Measurements from ENCODE around the gene ADGRD2. TPM values are rescaled to one million over a fixed set of nuclear protein-coding genes. Genes with fewer than 3 reads are reported as not detected.

ADGRD2 gene
- total RNA-seq, 1 experiment from 2014 or later, result not detected

GRCh38 chr9:124498040-124498439 is 47.8 kb downstream of the ADGRD2 start:
- no peak overlapping the region for H3K27ac ChIP-seq (ENCODE audit: low read depth, low read length, poor library complexity, severe bottlenecking)
- ChIA-PET CTCF (no interaction called here), POLR2A (ENCODE audit: low non-redundant PET) (no interaction called here)
- no peaks in the 10 kb centered on the region for H3K36me3 ChIP-seq (ENCODE audit: insufficient read depth, low read length, poor library complexity, severe bottlenecking)
- no peak overlapping the region for H3K4me3 ChIP-seq (ENCODE audit: low read depth, low read length, poor library complexity, severe bottlenecking)
- H3K9me3 ChIP-seq (ENCODE audit: low read depth, low read length, poor library complexity, severe bottlenecking), result no peaks in the 10 kb centered on the region
- intact Hi-C loops (cut with micrococcal nuclease; ENCODE audit: unreplicated experiment), result no loop called here
- BruUV-seq (replicated peaks), result no TSS peak
- peaks cover 22% of the 10 kb centered on the region for H3K27me3 ChIP-seq (replicated peaks; ENCODE audit: insufficient read depth, low read depth, low read length, poor library complexity)
- H3K4me1 ChIP-seq (ENCODE audit: insufficient read depth, low read length, poor library complexity, severe bottlenecking), result no peaks in the 10 kb centered on the region
- TF ChIP-seq EZH2 (IDR thresholded peaks at IDR 0.05; ENCODE audit: borderline replicate concordance, low read depth, low read length, poor library complexity, severe bottlenecking) (no peak), CTCF (conservative IDR thresholded peaks at IDR 0.05; ENCODE audit: low read depth, low read length) (no peak)
- no peak for DNase-seq (ENCODE audit: low spot score)

DNA sequence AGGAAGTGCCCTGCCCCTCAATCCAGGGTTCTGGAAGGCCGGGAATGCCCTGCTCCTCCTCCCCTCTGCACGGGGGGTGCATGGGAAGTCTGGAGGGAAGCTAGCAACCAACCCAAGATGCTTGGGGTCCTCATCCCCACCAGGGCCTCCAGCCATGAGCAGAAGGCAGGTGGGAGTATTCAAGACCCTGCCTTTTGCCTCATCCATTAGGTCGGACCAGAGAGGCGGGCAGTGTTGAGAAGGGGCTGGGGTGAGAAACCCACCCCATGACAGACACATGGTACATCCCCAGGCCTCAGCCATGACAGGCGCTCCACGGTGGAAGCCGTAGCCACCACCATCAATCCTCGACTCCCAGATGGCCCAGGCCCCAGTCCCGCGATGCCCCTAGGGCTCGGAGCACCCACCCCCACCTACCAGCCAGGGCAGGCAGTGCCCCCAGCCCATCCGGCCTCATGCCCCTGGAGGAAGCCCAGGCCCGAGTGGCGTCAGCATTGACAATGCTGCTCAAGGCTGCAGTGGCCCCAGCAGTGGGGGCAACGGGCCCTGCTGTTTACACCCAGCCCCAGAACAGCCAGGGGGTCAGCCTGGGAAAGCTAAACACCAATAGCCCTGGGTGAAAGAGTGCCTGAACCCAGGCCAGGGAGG is 48.4 kb downstream of the ADGRD2 start:
- DNase-seq (ENCODE audit: low spot score), result no peak
- ChIA-PET POLR2A (ENCODE audit: low non-redundant PET) (no interaction called here), CTCF (no interaction called here)
- Histone ChIP-seq H3K27me3 (replicated peaks; ENCODE audit: insufficient read depth, low read depth, low read length, poor library complexity) (peaks cover 27% of the 10 kb centered on the region), H3K4me1 (ENCODE audit: insufficient read depth, low read length, poor library complexity, severe bottlenecking) (no peaks in the 10 kb centered on the region), H3K27ac (ENCODE audit: low read depth, low read length, poor library complexity, severe bottlenecking) (no peak overlapping the region), H3K9me3 (ENCODE audit: low read depth, low read length, poor library complexity, severe bottlenecking) (no peaks in the 10 kb centered on the region), H3K36me3 (ENCODE audit: insufficient read depth, low read length, poor library complexity, severe bottlenecking) (no peaks in the 10 kb centered on the region), H3K4me3 (ENCODE audit: low read depth, low read length, poor library complexity, severe bottlenecking) (no peak overlapping the region)
- no TSS peak for BruUV-seq (replicated peaks)
- intact Hi-C loops (cut with micrococcal nuclease; ENCODE audit: unreplicated experiment), result no loop called here
- TF ChIP-seq EZH2 (IDR thresholded peaks at IDR 0.05; ENCODE audit: borderline replicate concordance, low read depth, low read length, poor library complexity, severe bottlenecking), result no peak
- no peak for TF ChIP-seq CTCF (conservative IDR thresholded peaks at IDR 0.05; ENCODE audit: low read depth, low read length)

DNA sequence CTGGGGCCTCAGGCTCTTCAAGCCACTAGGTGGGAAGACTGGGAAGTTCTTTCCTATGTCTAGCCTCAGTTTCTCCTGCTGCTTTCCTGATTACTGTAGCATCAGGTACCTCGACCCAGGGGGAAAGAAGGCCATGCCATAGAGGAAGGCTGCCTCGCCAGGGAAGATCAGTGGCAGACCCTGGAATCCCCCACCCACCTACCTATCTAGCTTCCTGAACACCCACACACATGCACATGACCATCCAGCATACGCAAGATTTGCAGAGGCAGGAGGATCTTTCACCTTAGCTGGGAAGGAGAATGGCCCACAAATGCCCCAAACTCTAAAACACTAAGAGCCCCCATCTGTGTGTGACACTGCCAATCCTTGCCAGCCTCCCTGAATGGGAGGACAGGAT is 49.0 kb downstream of the ADGRD2 start:
- no peak overlapping the region for H3K4me3 ChIP-seq (ENCODE audit: low read depth, low read length, poor library complexity, severe bottlenecking)
- peaks cover 6% of the 10 kb centered on the region for H3K4me1 ChIP-seq (ENCODE audit: insufficient read depth, low read length, poor library complexity, severe bottlenecking)
- no peaks in the 10 kb centered on the region for H3K9me3 ChIP-seq (ENCODE audit: low read depth, low read length, poor library complexity, severe bottlenecking)
- peaks cover 33% of the 10 kb centered on the region for H3K27me3 ChIP-seq (replicated peaks; ENCODE audit: insufficient read depth, low read depth, low read length, poor library complexity)
- ChIA-PET CTCF (no interaction called here), POLR2A (ENCODE audit: low non-redundant PET) (no interaction called here)
- no peak for TF ChIP-seq CTCF (conservative IDR thresholded peaks at IDR 0.05; ENCODE audit: low read depth, low read length)
- no peak for TF ChIP-seq EZH2 (IDR thresholded peaks at IDR 0.05; ENCODE audit: borderline replicate concordance, low read depth, low read length, poor library complexity, severe bottlenecking)
- intact Hi-C loops (cut with micrococcal nuclease; ENCODE audit: unreplicated experiment), result no loop called here
- H3K27ac ChIP-seq (ENCODE audit: low read depth, low read length, poor library complexity, severe bottlenecking), result no peak overlapping the region
- BruUV-seq (replicated peaks), result no TSS peak
- no peak for DNase-seq (ENCODE audit: low spot score)
- no peaks in the 10 kb centered on the region for H3K36me3 ChIP-seq (ENCODE audit: insufficient read depth, low read length, poor library complexity, severe bottlenecking)

Measured in A673 (cell line).